Fibroblast of lung (primary cell): Measurements from ENCODE around the gene TPD52L2.

Experiments used
- CTCF ChIP-seq, 2 donors: IDR thresholded peaks in 1 of 2; conservative IDR thresholded peaks in 1 of 2; 1 replicate in 1 of 2; 2 replicates in 1 of 2; pipeline ENCODE4 v1.5.1; 2011 to 2012; ENCODE audit warnings: low read length in 2 of 2, control low read depth in 1 of 2, inconsistent platforms in 1 of 2, low read depth in 1 of 2, mild to moderate bottlenecking in 1 of 2
- EZH2 ChIP-seq: IDR thresholded peaks from 2 replicates; pipeline ENCODE4 v1.5.1; 2012; ENCODE audit warnings: low read length, control low read depth, mild to moderate bottlenecking; ENCODE audit errors: missing control alignments

DNA sequence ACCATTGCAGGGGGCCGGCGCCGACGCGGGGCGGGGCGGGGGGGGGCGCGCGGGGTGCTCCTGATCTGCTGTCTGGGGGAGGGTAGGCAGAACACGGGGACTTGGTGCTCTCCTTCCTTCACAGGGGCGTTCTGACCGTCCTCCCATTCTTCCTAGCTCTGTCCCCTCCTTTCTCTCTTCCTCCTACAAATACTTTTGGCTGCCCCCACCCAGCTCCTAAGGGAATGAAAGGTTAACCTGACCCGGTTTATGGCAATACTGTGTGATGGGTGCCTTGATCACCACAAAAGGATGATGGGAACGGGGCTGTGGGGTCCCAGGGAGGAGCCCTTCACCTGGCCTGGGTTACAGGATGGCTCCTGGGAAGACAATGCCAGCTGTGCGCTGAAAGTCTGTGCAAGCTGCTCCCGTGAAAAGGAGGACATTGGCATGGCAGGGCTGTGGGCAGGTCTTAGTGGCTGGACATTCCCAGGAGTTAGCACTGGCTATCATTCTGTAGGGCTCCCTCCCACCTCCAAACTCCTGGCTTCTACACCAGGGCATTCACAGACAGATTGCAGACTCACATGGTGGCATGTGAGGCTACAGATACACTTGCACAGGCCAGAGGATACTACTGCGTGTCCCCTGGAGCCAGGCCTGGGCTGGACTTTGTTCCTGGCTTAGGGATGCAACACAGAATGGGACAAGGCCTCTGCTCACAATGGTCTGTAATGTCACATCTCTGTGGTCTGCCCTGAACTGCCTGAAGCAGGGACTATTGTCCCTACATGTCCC is 1.9 kb upstream of the TPD52L2 start:
- no peak for TF ChIP-seq CTCF (conservative IDR thresholded peaks at IDR 0.05 in 1 of 2, IDR thresholded peaks at IDR 0.05 in 1 of 2; ENCODE audit: low read depth in 1 of 2, low read length in 2 of 2)
- TF ChIP-seq EZH2, result no peak
